ENCODE results near the gene BCAS1. TPM values are rescaled to one million over a fixed set of nuclear protein-coding genes. Genes with fewer than 3 reads are reported as not detected.

Gene BCAS1
- total RNA-seq, 4 donors from 2014 or later = 0.35 to 1.0 TPM; not detected in 2

GRCh38 chr20:54040531-54040930 lies 29.9 kb downstream of the BCAS1 start:
- TF ChIP-seq, protein P1, sequence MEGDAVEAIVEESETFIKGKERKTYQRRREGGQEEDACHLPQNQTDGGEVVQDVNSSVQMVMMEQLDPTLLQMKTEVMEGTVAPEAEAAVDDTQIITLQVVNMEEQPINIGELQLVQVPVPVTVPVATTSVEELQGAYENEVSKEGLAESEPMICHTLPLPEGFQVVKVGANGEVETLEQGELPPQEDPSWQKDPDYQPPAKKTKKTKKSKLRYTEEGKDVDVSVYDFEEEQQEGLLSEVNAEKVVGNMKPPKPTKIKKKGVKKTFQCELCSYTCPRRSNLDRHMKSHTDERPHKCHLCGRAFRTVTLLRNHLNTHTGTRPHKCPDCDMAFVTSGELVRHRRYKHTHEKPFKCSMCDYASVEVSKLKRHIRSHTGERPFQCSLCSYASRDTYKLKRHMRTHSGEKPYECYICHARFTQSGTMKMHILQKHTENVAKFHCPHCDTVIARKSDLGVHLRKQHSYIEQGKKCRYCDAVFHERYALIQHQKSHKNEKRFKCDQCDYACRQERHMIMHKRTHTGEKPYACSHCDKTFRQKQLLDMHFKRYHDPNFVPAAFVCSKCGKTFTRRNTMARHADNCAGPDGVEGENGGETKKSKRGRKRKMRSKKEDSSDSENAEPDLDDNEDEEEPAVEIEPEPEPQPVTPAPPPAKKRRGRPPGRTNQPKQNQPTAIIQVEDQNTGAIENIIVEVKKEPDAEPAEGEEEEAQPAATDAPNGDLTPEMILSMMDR (IDR thresholded peaks at IDR 0.05) = no peak
- Histone ChIP-seq H3K9me3 (no peaks in the 10 kb centered on the region), H3K4me3 (no peak overlapping the region), H3K4me1 (peaks cover 0 to 3% (median 0%) of the 10 kb centered on the region in 3 donors), H3K36me3 (no peaks in the 10 kb centered on the region), H3K27ac (no peak overlapping the region), H3K27me3 (no peaks in the 10 kb centered on the region)
- 21 to 40% methylated on average over 3 of the region's 3 CpGs for WGBS, 2 donors (ENCODE audit: low coverage in 1 of 2)
- ATAC-seq = no peak

DNA sequence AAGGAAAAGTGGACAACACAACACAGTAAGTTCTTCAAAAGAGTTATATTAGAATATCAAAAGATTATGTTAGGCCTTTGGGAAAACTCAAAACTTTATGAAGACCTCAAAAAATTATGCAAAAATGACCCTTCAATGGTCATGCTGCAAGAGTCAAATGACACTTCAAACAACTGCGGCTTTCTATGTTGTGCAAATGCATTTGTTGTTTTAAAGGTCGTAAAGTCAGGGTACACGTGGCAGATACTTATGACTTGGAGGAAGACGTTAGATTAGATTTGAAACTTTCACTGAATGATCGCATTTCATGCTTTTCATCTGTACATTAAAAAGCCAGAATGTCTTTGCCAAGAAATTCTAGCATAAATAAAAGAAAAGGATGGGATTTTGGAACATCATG lies 31.4 kb downstream of the BCAS1 start:
- TF ChIP-seq, protein P1 (IDR thresholded peaks at IDR 0.05) = no peak
- TF ChIP-seq POLR2A (IDR thresholded peaks at IDR 0.05) = no peak
- TF ChIP-seq EP300 (IDR thresholded peaks at IDR 0.05) = no peak
- no peak for TF ChIP-seq POLR2AphosphoS5 (IDR thresholded peaks at IDR 0.05)
- Histone ChIP-seq H3K4me3 (no peak overlapping the region), H3K4me1 (peaks cover 0 to 3% (median 0%) of the 10 kb centered on the region in 3 donors), H3K36me3 (no peaks in the 10 kb centered on the region), H3K27me3 (no peaks in the 10 kb centered on the region), H3K27ac (no peak overlapping the region), H3K9me3 (no peaks in the 10 kb centered on the region)
- no peak for ATAC-seq
- WGBS, 2 donors (ENCODE audit: low coverage in 1 of 2) = 68 to 75% methylated on average over 5 of the region's 5 CpGs

DNA sequence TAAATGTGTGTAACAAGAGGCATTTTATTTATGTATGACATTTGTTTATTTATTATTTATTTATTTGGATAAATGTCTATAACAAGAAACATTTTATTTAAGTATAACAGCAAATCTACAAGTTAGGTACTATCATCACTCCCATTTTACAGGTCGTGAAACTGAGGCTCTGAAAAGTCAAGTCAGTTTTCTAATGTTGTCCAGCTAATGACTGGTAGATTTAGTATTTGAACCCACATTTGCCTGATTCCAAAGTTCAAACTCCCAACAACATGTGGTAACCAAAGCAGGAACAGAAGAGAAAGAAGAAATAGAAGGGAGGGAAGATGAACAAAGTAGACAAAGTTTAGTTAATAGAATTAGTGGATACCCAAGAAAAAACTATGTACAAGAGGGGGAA lies 32.9 kb downstream of the BCAS1 start:
- Histone ChIP-seq H3K9me3 (no peaks in the 10 kb centered on the region), H3K4me1 (no peaks in the 10 kb centered on the region), H3K4me3 (no peak overlapping the region), H3K36me3 (no peaks in the 10 kb centered on the region), H3K27me3 (no peaks in the 10 kb centered on the region), H3K27ac (no peak overlapping the region)
- ATAC-seq = no peak
- 50 to 88% methylated on average over 1 of the region's 1 CpG for WGBS, 2 donors (ENCODE audit: low coverage in 1 of 2)
- TF ChIP-seq POLR2AphosphoS5 (IDR thresholded peaks at IDR 0.05) (no peak), POLR2A (IDR thresholded peaks at IDR 0.05) (no peak), EP300 (IDR thresholded peaks at IDR 0.05) (no peak)
- TF ChIP-seq, protein P1 (IDR thresholded peaks at IDR 0.05) = no peak

DNA sequence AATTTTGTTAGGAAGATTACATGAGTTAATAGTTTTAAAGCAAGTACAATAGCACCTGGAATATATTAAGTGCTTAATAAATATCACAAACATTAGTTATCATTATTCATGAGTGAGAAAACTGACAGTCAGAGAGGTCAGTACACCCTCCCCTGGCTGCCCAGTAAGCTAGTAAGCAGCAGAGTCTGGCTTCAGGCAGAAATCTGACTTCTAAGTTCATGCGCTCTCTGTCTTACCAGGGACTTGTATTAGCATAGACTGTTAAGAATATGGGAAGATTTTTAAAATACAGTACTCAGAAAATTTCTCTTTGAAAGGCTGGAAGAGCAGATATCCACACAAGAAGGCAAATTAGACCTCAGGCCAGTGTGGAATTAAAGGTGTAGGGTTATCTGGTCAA lies 40.8 kb downstream of the BCAS1 start:
- no peak overlapping the region for H3K27ac ChIP-seq
- H3K9me3 ChIP-seq = no peaks in the 10 kb centered on the region
- H3K4me1 ChIP-seq = no peaks in the 10 kb centered on the region
- peaks cover 16% of the 10 kb centered on the region for H3K27me3 ChIP-seq
- WGBS, 2 donors (ENCODE audit: low coverage in 1 of 2) = 90% methylated on average over 1 of the region's 1 CpG; no CpG with 5 or more reads in 1 of the 2 donors
- no peak for ATAC-seq
- TF ChIP-seq POLR2A (IDR thresholded peaks at IDR 0.05) (no peak), EP300 (IDR thresholded peaks at IDR 0.05) (no peak), POLR2AphosphoS5 (IDR thresholded peaks at IDR 0.05) (no peak)
- TF ChIP-seq, protein P1 (IDR thresholded peaks at IDR 0.05) = no peak
- no peaks in the 10 kb centered on the region for H3K36me3 ChIP-seq
- H3K4me3 ChIP-seq = no peak overlapping the region

DNA sequence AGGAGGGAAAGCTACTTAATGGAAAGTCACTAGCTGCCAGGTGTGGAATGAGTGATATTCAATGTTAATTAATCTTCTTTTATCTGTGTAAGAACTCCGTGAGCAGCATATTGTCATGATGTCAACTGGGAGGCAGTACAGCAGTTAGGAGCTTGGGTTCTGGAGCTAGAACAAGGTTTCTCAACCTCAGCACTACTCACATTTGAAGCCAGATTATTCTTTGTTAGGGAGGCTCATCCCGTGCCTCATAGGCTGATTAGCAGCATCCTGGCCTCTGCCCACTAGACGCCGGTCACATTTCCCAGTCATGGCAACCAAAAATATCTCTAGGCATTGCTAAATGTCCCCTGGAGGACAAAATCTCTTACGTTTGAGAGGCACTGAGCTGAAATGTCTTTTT lies 41.2 kb downstream of the BCAS1 start:
- Histone ChIP-seq H3K27me3 (peaks cover 16% of the 10 kb centered on the region), H3K27ac (no peak overlapping the region), H3K36me3 (no peaks in the 10 kb centered on the region), H3K4me1 (no peaks in the 10 kb centered on the region), H3K4me3 (no peak overlapping the region), H3K9me3 (no peaks in the 10 kb centered on the region)
- WGBS, 2 donors (ENCODE audit: low coverage in 1 of 2) = 65 to 81% methylated on average over 4 to 5 of the region's 5 CpGs
- TF ChIP-seq POLR2A (IDR thresholded peaks at IDR 0.05) = no peak
- no peak for TF ChIP-seq POLR2AphosphoS5 (IDR thresholded peaks at IDR 0.05)
- TF ChIP-seq, protein P1 (IDR thresholded peaks at IDR 0.05) = no peak
- TF ChIP-seq EP300 (IDR thresholded peaks at IDR 0.05) = no peak
- ATAC-seq = peak; percentile 75
